Muscle of leg (tissue), 11 donors: ENCODE measurements around the gene BTBD9. TPM values are rescaled to one million over a fixed set of nuclear protein-coding genes. Genes with fewer than 3 reads are reported as not detected.

ENCODE experiments used
- DNase-seq: peaks from one replicate; pipeline ENCODE4 v3.0.0; 2013
- H3K27ac ChIP-seq: one replicate; pipeline ENCODE4 v1.5.1; 2013; ENCODE audit warnings: mild to moderate bottlenecking, low read length, control low read depth
- H3K27me3 ChIP-seq: one replicate; pipeline ENCODE4 v1.6.1; 2013; ENCODE audit warnings: low read length; ENCODE audit not compliant: control insufficient read depth, insufficient read depth
- H3K36me3 ChIP-seq: one replicate; pipeline ENCODE4 v1.6.1; 2013; ENCODE audit warnings: low read length; ENCODE audit not compliant: control insufficient read depth, insufficient read depth
- H3K4me1 ChIP-seq: one replicate; pipeline ENCODE4 v1.6.1; 2013; ENCODE audit warnings: low read length; ENCODE audit not compliant: control insufficient read depth, insufficient read depth
- H3K4me3 ChIP-seq: one replicate; pipeline ENCODE4 v1.5.1; 2013; ENCODE audit warnings: low read length, control low read depth
- H3K9me3 ChIP-seq: replicated peaks from 2 replicates; pipeline ENCODE4 v1.6.1; 2013; ENCODE audit warnings: low read depth, low read length; ENCODE audit not compliant: control insufficient read depth
- WGBS: methylation state at CpG from one replicate; pipeline ENCODE4 v1.1.5; 2013; ENCODE audit warnings: missing lambda C conversion rate; ENCODE audit not compliant: insufficient coverage; 5-methylcytosine and 5-hydroxymethylcytosine counted together
- polyA plus RNA-seq, 8 donors: library from polyadenylated mRNA; unstranded; fragments of 120-200 nt; gene quantifications; one replicate each; pipeline versions ENCODE4 v1.2.1 to v1.2.3, GENCODE V29; 2013; ENCODE audit warnings: inconsistent platforms in 1 of 8, low replicate concordance in 1 of 8; ENCODE audit not compliant: insufficient read length in 8 of 8, insufficient read depth in 1 of 8
- total RNA-seq: library from RNA; stranded (reverse); fragments of 120-200 nt; gene quantifications from one replicate; pipeline ENCODE4 v1.2.4, GENCODE V29; 2013

Gene BTBD9
- total and polyA plus RNA-seq, 9 donors, result 6.5 to 10.5 (median 8.2) TPM

- H3K36me3 ChIP-seq, result no peaks in the 10 kb centered on the region
- peak; percentile 96 for DNase-seq
Measured at GRCh38 chr6:38387971-38388370, 251.8 kb downstream of the BTBD9 start.

DNA sequence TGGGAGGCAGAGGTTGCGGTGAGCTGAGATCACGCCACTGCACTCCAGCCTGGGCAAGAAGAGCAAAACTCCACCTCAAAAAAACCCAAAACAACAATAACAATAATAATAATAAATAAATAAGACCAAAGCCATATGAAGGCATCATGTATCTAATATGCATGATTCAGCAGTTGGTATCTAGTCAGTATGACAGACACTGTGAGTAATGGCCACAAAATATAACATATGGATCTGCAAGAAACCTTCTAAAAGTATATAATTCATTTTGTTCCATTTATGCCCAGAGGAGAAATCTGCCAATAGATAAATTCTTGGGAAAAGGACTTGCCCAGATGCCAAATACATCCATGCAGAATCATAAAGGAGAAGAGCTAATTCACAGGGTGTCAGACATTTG is 252.3 kb downstream of the BTBD9 start:
- no peaks in the 10 kb centered on the region for H3K9me3 ChIP-seq
- WGBS, result no CpG with 5 or more reads among the region's 2 CpGs
- no peaks in the 10 kb centered on the region for H3K27me3 ChIP-seq
- DNase-seq, result no peak
- peak overlapping the region; percentile 60 for H3K27ac ChIP-seq
- no peaks in the 10 kb centered on the region for H3K36me3 ChIP-seq
- H3K4me3 ChIP-seq, result no peak overlapping the region
- H3K4me1 ChIP-seq, result no peaks in the 10 kb centered on the region

More at GRCh38 chr6:38387971-38388370, 251.8 kb downstream of the BTBD9 start:
- Histone ChIP-seq H3K4me3 (no peak overlapping the region), H3K27me3 (no peaks in the 10 kb centered on the region), H3K4me1 (no peaks in the 10 kb centered on the region), H3K27ac (peak overlapping the region; percentile 60), H3K9me3 (no peaks in the 10 kb centered on the region)

GRCh38 chr6:38378801-38379200 is 260.9 kb downstream of the BTBD9 start:
- Histone ChIP-seq H3K9me3 (no peaks in the 10 kb centered on the region), H3K27me3 (no peaks in the 10 kb centered on the region), H3K27ac (no peak overlapping the region), H3K36me3 (no peaks in the 10 kb centered on the region), H3K4me3 (no peak overlapping the region), H3K4me1 (no peaks in the 10 kb centered on the region)
- no peak for DNase-seq
- WGBS, result no CpG with 5 or more reads among the region's 7 CpGs

DNA sequence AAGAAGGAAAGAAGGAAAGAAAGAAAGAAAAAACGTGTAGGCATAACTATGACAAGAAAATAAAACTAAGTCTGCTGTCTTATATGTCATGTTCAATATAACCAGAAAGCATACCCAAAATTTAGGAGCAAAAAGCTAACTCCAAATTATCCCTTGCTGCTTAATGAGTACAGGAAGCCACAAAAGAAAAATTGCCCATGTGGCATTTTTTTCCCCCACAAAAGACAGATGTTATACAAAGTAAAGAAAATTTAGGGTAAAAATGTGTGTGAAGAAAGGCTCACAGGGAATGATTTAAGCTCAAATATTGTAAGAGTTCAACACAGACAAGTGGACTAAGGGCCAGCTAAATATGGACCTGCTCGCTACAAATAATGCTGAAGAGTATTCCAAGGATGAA is 263.8 kb downstream of the BTBD9 start:
- Histone ChIP-seq H3K4me3 (no peak overlapping the region), H3K36me3 (no peaks in the 10 kb centered on the region), H3K27me3 (no peaks in the 10 kb centered on the region), H3K27ac (no peak overlapping the region), H3K9me3 (no peaks in the 10 kb centered on the region), H3K4me1 (peaks cover 5% of the 10 kb centered on the region)
- no peak for DNase-seq
- WGBS, result no CpG with 5 or more reads among the region's 2 CpGs

DNA sequence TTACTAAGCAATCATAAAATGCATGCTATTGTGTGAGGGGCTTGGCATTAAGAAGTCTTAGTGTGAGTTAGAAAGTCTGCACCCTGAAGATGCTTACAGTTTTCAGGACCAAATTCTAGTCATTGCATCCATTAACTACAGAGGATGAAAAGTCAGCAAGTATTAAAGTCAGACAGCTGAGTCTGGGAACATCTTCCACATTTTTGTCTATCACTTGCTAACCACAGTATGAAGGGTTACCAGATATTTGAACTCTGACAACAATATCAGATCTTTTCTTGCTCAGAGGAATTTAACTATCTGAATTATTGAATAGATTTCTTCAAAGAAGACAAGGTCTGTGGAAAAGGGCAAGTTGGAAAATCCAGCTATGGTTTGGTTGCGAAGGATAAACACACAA is 264.4 kb downstream of the BTBD9 start:
- no peak for DNase-seq
- no peak overlapping the region for H3K27ac ChIP-seq
- no peaks in the 10 kb centered on the region for H3K27me3 ChIP-seq
- no peaks in the 10 kb centered on the region for H3K9me3 ChIP-seq
- no peaks in the 10 kb centered on the region for H3K36me3 ChIP-seq
- H3K4me3 ChIP-seq, result no peak overlapping the region
- no CpG with 5 or more reads among the region's 1 CpG for WGBS
- H3K4me1 ChIP-seq, result peaks cover 9% of the 10 kb centered on the region

DNA sequence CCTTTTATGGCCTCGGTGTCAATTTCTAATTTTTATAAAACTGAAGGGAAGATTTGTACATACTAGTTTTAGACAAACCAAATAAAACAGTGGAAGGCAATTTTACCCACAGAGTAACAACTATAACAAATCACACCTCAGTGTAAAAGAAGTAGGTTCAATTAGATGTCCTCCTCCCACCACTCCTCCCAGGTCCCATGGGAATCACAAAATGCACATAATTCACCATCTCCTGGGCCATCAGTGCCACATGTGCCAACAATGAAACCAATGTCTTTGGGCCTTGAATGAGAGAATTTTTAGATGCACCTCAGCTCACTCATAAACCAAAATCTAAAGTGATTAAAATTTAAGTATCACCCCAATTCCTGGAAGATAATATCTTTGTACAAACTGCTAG is 267.8 kb downstream of the BTBD9 start:
- Histone ChIP-seq H3K9me3 (no peaks in the 10 kb centered on the region), H3K27me3 (no peaks in the 10 kb centered on the region), H3K27ac (no peak overlapping the region), H3K4me3 (no peak overlapping the region), H3K36me3 (no peaks in the 10 kb centered on the region), H3K4me1 (peaks cover 9% of the 10 kb centered on the region)
- WGBS, result no CpG with 5 or more reads among the region's 1 CpG
- no peak for DNase-seq

DNA sequence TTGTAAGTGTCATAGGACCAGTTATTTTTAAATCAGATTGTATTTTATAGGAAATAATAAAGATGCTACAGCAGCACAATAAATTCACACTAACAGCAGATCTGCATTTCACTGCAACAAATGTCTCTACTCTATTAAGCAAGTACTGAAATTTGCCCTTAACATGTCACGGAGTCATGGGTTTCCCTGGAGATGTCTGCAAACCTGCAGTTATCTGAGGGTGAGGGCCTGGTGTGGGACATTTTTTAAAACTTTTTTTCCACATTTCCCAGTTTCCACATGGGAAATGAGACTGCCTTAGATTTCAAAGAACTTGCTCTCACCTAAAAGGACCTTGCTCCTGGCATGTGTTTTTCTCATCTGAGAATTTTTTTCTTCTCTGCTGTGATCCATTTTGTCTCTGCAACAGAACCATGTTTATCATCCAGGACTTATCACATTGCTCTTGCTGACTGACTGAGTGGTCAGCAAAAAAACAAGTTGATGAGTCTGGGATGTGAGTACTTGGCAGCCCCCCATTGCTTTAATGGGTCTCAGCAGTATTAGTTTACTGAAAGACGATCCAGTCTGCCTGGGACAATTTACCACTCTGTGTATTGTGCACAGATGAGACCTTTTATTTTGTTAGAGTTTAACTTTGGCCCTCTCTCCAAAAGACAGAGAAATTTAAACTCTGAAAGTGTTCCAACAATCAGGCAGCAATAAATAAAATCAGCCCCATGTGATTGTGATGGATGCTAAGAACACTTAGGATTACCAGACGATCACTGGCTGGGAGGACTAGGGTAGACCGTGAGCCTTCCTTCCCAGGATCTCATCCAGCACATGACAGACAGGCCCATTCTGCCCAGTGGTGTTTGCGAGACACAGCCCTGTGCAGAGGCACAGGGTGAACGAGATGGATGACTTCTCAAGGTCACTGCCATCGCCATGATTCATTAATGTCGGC is 268.8 kb downstream of the BTBD9 start:
- no peaks in the 10 kb centered on the region for H3K27me3 ChIP-seq
- DNase-seq, result peak; percentile 78
- no peaks in the 10 kb centered on the region for H3K9me3 ChIP-seq
- H3K4me3 ChIP-seq, result no peak overlapping the region
- H3K36me3 ChIP-seq, result no peaks in the 10 kb centered on the region
- peaks cover 9% of the 10 kb centered on the region for H3K4me1 ChIP-seq
- 22% methylated on average over 5 of the region's 8 CpGs for WGBS
- peak overlapping the region; percentile 5 for H3K27ac ChIP-seq

DNA sequence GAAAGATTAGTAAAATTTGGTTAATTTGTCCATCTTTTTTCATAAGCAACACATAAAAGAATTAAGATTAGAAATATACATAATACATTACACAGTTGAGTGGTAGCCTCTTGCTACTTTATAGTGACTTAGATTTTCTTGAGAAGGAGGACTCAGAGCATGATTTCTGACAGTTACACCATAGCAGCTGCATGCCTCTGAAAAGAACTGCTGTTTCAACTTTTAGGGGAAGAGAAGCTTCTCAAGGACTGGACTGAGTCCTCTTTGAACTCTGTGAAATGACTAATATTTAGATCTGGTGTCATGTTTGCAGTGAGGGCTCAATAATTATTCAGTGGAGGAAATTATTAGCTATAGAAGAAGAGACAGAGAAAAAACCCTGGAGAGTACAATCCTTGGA is 272.5 kb downstream of the BTBD9 start:
- Histone ChIP-seq H3K27ac (no peak overlapping the region), H3K4me1 (peaks cover 9% of the 10 kb centered on the region), H3K36me3 (no peaks in the 10 kb centered on the region), H3K27me3 (no peaks in the 10 kb centered on the region), H3K9me3 (no peaks in the 10 kb centered on the region), H3K4me3 (no peak overlapping the region)
- peak; percentile 22 for DNase-seq

- Histone ChIP-seq H3K4me3 (no peak overlapping the region), H3K27me3 (no peaks in the 10 kb centered on the region), H3K9me3 (no peaks in the 10 kb centered on the region), H3K4me1 (peaks cover 6% of the 10 kb centered on the region), H3K36me3 (no peaks in the 10 kb centered on the region), H3K27ac (no peak overlapping the region)
- no peak for DNase-seq
- WGBS, result no CpG with 5 or more reads among the region's 3 CpGs
Measured at GRCh38 chr6:38366234-38366633, 273.5 kb downstream of the BTBD9 start.

- Histone ChIP-seq H3K27me3 (no peaks in the 10 kb centered on the region), H3K4me1 (no peaks in the 10 kb centered on the region), H3K27ac (no peak overlapping the region), H3K9me3 (no peaks in the 10 kb centered on the region), H3K36me3 (no peaks in the 10 kb centered on the region), H3K4me3 (no peak overlapping the region)
- DNase-seq, result peak; percentile 19
- no CpG with 5 or more reads among the region's 2 CpGs for WGBS
Measured at GRCh38 chr6:38364775-38365174, 275.0 kb downstream of the BTBD9 start.
